ENCODE results near the gene MAEA.
"Not testable (repeated sequence)": the region's sequence is repeated elsewhere in the genome, so short reads cannot be mapped to it uniquely, and the experiment has no call there.

The MAEA gene

DNA sequence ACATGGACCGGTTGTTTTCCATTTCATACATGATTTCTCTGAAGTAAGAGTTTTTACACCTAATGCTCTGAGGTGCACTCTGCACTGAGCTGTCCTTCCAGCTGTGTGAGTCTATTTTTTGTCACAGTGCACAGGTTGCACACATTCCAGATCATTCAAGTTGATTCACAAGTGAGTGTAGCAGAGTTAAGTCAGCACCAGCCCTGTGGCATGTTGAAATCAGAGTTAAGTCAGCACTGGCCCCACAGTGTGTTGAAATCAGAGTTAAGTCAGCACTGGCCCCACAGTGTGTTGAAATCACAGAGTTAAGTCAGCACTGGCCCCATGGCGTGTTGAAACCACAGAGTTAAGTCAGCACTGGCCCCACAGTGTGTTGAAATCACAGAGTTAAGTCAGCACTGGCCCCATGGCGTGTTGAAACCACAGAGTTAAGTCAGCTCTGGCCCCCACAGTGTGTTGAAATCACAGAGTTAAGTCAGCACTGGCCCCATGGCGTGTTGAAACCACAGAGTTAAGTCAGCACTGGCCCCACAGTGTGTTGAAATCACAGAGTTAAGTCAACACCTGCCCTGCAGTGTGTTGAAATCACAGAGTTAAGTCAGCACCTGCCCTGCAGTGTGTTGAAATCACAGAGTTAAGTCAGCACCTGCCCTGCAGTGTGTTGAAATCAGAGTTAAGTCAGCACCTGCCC lies 45.6 kb downstream of the MAEA start:
- H3K9me3 ChIP-seq (ENCODE audit: control insufficient read depth in 1 of 2, low read length in 2 of 2); H3K4me3 ChIP-seq (ENCODE audit: low read depth in 1 of 2, low read length in 2 of 2); H3K27me3 ChIP-seq (ENCODE audit: low read depth, low read length); H3K4me1 ChIP-seq (ENCODE audit: control insufficient read depth in 1 of 2, insufficient read depth in 2 of 2, low read length in 2 of 2); H3K27ac ChIP-seq (ENCODE audit: low read length): not testable (repeated sequence)
- H3K36me3 ChIP-seq (ENCODE audit: control insufficient read depth in 1 of 2, insufficient read depth in 2 of 2, low read length in 2 of 2) = peaks cover 39 to 70% of the 10 kb centered on the region in 2 donors

GRCh38 chr4:1336088-1336491 lies 46.4 kb downstream of the MAEA start:
- Histone ChIP-seq H3K9me3 (ENCODE audit: control insufficient read depth in 1 of 2, low read length in 2 of 2) (no peaks in the 10 kb centered on the region), H3K4me3 (ENCODE audit: low read depth in 1 of 2, low read length in 2 of 2) (no peak overlapping the region), H3K27ac (ENCODE audit: low read length) (no peak overlapping the region), H3K36me3 (ENCODE audit: control insufficient read depth in 1 of 2, insufficient read depth in 2 of 2, low read length in 2 of 2) (peaks cover 45 to 73% of the 10 kb centered on the region in 2 donors), H3K4me1 (ENCODE audit: control insufficient read depth in 1 of 2, insufficient read depth in 2 of 2, low read length in 2 of 2) (no peaks in the 10 kb centered on the region), H3K27me3 (ENCODE audit: low read depth, low read length) (no peaks in the 10 kb centered on the region)

- Histone ChIP-seq H3K4me3 (ENCODE audit: low read depth in 1 of 2, low read length in 2 of 2) (no peak overlapping the region), H3K9me3 (ENCODE audit: control insufficient read depth in 1 of 2, low read length in 2 of 2) (no peaks in the 10 kb centered on the region), H3K27ac (ENCODE audit: low read length) (no peak overlapping the region), H3K36me3 (ENCODE audit: control insufficient read depth in 1 of 2, insufficient read depth in 2 of 2, low read length in 2 of 2) (peaks cover 50 to 74% of the 10 kb centered on the region in 2 donors), H3K27me3 (ENCODE audit: low read depth, low read length) (no peaks in the 10 kb centered on the region), H3K4me1 (ENCODE audit: control insufficient read depth in 1 of 2, insufficient read depth in 2 of 2, low read length in 2 of 2) (no peaks in the 10 kb centered on the region)
These were observed 47.7 kb downstream of the MAEA start for GRCh38 chr4:1337376-1337831.

GRCh38 chr4:1337951-1338751 lies 48.5 kb downstream of the MAEA start:
- Histone ChIP-seq H3K27me3 (ENCODE audit: low read depth, low read length) (no peaks in the 10 kb centered on the region), H3K4me3 (ENCODE audit: low read depth in 1 of 2, low read length in 2 of 2) (no peak overlapping the region), H3K9me3 (ENCODE audit: control insufficient read depth in 1 of 2, low read length in 2 of 2) (no peaks in the 10 kb centered on the region), H3K4me1 (ENCODE audit: control insufficient read depth in 1 of 2, insufficient read depth in 2 of 2, low read length in 2 of 2) (no peaks in the 10 kb centered on the region), H3K36me3 (ENCODE audit: control insufficient read depth in 1 of 2, insufficient read depth in 2 of 2, low read length in 2 of 2) (peaks cover 50 to 69% of the 10 kb centered on the region in 2 donors), H3K27ac (ENCODE audit: low read length) (no peak overlapping the region)

- Histone ChIP-seq H3K27ac (ENCODE audit: low read length) (no peak overlapping the region), H3K9me3 (ENCODE audit: control insufficient read depth in 1 of 2, low read length in 2 of 2) (no peaks in the 10 kb centered on the region), H3K36me3 (ENCODE audit: control insufficient read depth in 1 of 2, insufficient read depth in 2 of 2, low read length in 2 of 2) (peaks cover 50 to 67% of the 10 kb centered on the region in 2 donors)
These were observed 49.2 kb downstream of the MAEA start for GRCh38 chr4:1338752-1339414.

DNA sequence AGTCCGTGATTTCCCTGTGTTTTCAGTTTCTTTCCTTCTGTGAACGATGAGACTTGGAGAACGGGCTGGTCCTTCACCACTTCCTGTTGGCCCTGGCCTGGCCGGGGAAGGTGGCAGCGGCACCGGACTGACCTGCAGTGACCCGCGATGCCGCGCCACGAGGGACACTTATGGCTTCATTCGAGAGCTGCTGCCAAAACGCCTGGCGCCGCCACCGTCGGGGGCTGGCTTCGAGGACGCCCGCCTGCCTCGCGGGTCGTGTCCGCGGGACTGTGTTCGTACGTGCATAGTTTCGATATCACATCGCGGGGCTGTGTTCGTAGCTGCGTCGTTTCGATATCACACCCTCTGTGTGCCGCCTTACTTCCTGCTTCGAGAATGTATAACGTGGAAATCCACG lies 49.8 kb downstream of the MAEA start:
- peaks cover 46 to 62% of the 10 kb centered on the region in 2 donors for H3K36me3 ChIP-seq (ENCODE audit: control insufficient read depth in 1 of 2, insufficient read depth in 2 of 2, low read length in 2 of 2)
- no peak overlapping the region for H3K4me3 ChIP-seq (ENCODE audit: low read depth in 1 of 2, low read length in 2 of 2)
- H3K9me3 ChIP-seq (ENCODE audit: control insufficient read depth in 1 of 2, low read length in 2 of 2) = no peaks in the 10 kb centered on the region
- H3K4me1 ChIP-seq (ENCODE audit: control insufficient read depth in 1 of 2, insufficient read depth in 2 of 2, low read length in 2 of 2) = no peaks in the 10 kb centered on the region
- no peak overlapping the region for H3K27ac ChIP-seq (ENCODE audit: low read length)
- no peaks in the 10 kb centered on the region for H3K27me3 ChIP-seq (ENCODE audit: low read depth, low read length)

More at GRCh38 chr4:1338752-1339414, 49.2 kb downstream of the MAEA start:
- Histone ChIP-seq H3K4me3 (ENCODE audit: low read depth in 1 of 2, low read length in 2 of 2) (no peak overlapping the region), H3K4me1 (ENCODE audit: control insufficient read depth in 1 of 2, insufficient read depth in 2 of 2, low read length in 2 of 2) (no peaks in the 10 kb centered on the region), H3K27me3 (ENCODE audit: low read depth, low read length) (no peaks in the 10 kb centered on the region)

GRCh38 chr4:1340181-1340747 lies 50.6 kb downstream of the MAEA start:
- H3K27ac ChIP-seq (ENCODE audit: low read length) = no peak overlapping the region
- H3K36me3 ChIP-seq (ENCODE audit: control insufficient read depth in 1 of 2, insufficient read depth in 2 of 2, low read length in 2 of 2) = peaks cover 40 to 56% of the 10 kb centered on the region in 2 donors
- no peaks in the 10 kb centered on the region for H3K9me3 ChIP-seq (ENCODE audit: control insufficient read depth in 1 of 2, low read length in 2 of 2)

DNA sequence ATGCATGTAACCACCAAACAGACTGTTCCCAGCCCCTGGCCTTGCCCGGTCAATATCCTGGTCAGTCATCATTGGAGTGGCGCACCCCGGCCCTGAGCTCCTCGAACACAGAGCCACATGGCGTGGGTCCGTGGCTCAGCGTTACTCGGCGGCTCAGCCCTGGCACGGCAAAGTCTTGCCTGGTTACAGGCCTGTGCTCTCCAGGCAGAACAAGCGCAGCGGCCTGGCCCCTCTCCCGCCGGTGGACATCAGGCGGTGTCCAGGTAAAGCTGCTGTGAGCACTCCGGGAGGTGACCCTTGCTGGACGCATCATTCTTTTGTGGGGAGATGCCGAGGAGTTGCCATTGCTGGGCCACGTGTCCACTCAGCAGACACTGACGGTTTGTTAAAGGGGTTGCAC lies 51.2 kb downstream of the MAEA start:
- peaks cover 40 to 56% of the 10 kb centered on the region in 2 donors for H3K36me3 ChIP-seq (ENCODE audit: control insufficient read depth in 1 of 2, insufficient read depth in 2 of 2, low read length in 2 of 2)
- H3K27ac ChIP-seq (ENCODE audit: low read length) = no peak overlapping the region
- peaks cover 0 to 3% of the 10 kb centered on the region in 2 donors for H3K4me1 ChIP-seq (ENCODE audit: control insufficient read depth in 1 of 2, insufficient read depth in 2 of 2, low read length in 2 of 2)
- no peak overlapping the region for H3K4me3 ChIP-seq (ENCODE audit: low read depth in 1 of 2, low read length in 2 of 2)
- no peaks in the 10 kb centered on the region for H3K27me3 ChIP-seq (ENCODE audit: low read depth, low read length)
- H3K9me3 ChIP-seq (ENCODE audit: control insufficient read depth in 1 of 2, low read length in 2 of 2) = no peaks in the 10 kb centered on the region

More at GRCh38 chr4:1340181-1340747, 50.6 kb downstream of the MAEA start:
- H3K27me3 ChIP-seq (ENCODE audit: low read depth, low read length) = no peaks in the 10 kb centered on the region
- H3K4me1 ChIP-seq (ENCODE audit: control insufficient read depth in 1 of 2, insufficient read depth in 2 of 2, low read length in 2 of 2) = no peaks in the 10 kb centered on the region
- no peak overlapping the region for H3K4me3 ChIP-seq (ENCODE audit: low read depth in 1 of 2, low read length in 2 of 2)

GRCh38 chr4:1342003-1342402 lies 52.3 kb downstream of the MAEA start:
- peaks cover 34 to 45% of the 10 kb centered on the region in 2 donors for H3K36me3 ChIP-seq (ENCODE audit: control insufficient read depth in 1 of 2, insufficient read depth in 2 of 2, low read length in 2 of 2)
- no peak overlapping the region for H3K27ac ChIP-seq (ENCODE audit: low read length)
- peaks cover 0 to 6% of the 10 kb centered on the region in 2 donors for H3K4me1 ChIP-seq (ENCODE audit: control insufficient read depth in 1 of 2, insufficient read depth in 2 of 2, low read length in 2 of 2)
- H3K27me3 ChIP-seq (ENCODE audit: low read depth, low read length) = no peaks in the 10 kb centered on the region
- H3K9me3 ChIP-seq (ENCODE audit: control insufficient read depth in 1 of 2, low read length in 2 of 2) = no peaks in the 10 kb centered on the region
- no peak overlapping the region for H3K4me3 ChIP-seq (ENCODE audit: low read depth in 1 of 2, low read length in 2 of 2)

GRCh38 chr4:1344696-1345095 lies 55.0 kb downstream of the MAEA start:
- Histone ChIP-seq H3K9me3 (ENCODE audit: control insufficient read depth in 1 of 2, low read length in 2 of 2) (no peaks in the 10 kb centered on the region), H3K4me3 (ENCODE audit: low read depth in 1 of 2, low read length in 2 of 2) (no peak overlapping the region), H3K4me1 (ENCODE audit: control insufficient read depth in 1 of 2, insufficient read depth in 2 of 2, low read length in 2 of 2) (peaks cover 12 to 18% of the 10 kb centered on the region in 2 donors), H3K36me3 (ENCODE audit: control insufficient read depth in 1 of 2, insufficient read depth in 2 of 2, low read length in 2 of 2) (peaks cover 15 to 20% of the 10 kb centered on the region in 2 donors), H3K27me3 (ENCODE audit: low read depth, low read length) (no peaks in the 10 kb centered on the region), H3K27ac (ENCODE audit: low read length) (no peak overlapping the region)
